GM19324 (cell line): Measurements from ENCODE around the gene ETS1.

Source experiments
- ATAC-seq: cut with Tn5 transposase; IDR thresholded peaks from one replicate; pipeline ENCODE4 v1.9.1; 2021; ENCODE audit warnings: mild to moderate bottlenecking, moderate library complexity; ENCODE audit not compliant: unreplicated experiment, low FRiP score

Gene ETS1

GRCh38 chr11:128596250-128596649 lies 8.9 kb upstream of the ETS1 start:
- no peak for ATAC-seq

DNA sequence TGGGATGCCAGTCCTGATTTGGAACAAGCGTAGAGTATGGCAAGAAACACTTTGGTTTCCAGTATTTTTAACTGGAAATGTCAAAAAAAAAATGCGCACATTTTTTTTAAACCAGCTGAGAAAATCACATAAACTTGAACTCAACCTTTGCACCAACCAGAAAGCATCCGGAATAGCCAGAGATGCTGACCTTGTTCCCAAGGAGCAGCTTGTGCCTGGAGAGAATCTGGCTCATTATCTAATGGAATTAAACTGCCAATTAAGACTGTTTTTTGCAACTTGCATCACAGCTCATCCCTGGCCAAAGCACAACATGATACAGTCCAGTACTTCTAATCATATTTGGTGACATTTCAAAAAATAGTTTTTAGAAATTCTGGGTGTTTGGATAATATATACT lies 8.4 kb upstream of the ETS1 start:
- ATAC-seq, result no peak

- no peak for ATAC-seq
These were observed 7.9 kb upstream of the ETS1 start for GRCh38 chr11:128595221-128595620.

DNA sequence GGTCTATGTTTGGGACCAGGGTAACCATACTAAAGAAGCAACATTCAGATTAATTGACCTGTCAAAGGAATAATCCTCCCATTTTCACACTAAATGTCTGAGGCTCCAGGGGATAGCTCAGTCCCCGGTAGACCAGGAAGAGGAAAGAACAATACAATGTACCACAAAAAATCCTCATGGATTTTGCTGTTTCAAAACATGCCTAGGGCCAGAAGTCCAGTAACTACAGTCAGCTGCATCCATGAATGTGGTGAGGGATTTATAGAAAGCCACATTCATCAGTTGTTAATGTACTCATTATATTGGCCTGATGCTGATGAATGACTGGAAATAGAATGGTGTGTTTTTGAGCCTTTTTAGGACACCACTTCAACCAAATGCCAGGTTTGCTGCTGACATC lies 6.9 kb upstream of the ETS1 start:
- ATAC-seq, result no peak

DNA sequence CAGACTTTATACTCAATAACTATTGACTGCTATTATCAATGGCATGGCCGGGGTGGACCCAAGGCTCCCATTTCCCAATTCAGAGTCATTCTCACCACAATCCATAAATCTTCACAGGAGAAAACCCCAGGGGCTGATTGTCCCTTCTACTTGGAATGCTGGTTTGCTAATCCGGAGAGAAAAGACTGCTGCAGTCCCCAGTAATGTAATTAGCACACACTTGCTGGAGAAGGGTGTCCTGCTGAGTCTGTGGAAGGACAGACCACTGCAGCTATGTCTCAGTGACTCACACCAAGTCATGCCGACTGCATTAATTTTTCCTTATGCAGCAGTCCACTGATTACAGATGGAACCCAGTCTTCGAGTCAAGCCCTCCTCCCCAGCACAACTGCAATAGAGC lies 5.9 kb upstream of the ETS1 start:
- no peak for ATAC-seq

DNA sequence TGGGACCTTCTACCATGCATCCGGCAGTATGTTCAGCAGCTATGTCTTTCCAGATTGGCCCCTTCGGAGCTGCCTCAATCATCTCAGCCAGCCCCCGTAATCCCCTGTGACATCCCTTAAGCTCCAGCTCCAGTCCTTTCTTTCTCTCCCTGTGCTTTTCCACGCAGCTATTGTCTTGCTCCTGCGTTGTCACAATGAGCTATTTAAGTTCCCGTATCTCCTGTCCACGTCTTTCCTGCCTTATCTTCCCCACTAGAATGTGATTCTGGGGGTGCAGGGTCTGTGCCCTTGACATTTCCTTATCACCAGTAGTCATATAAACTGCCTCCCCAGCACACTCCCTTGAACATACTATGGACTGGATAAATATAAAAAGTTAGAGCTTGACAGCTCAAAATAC lies 5.1 kb upstream of the ETS1 start:
- no peak for ATAC-seq

GRCh38 chr11:128590587-128590986 lies 3.2 kb upstream of the ETS1 start:
- ATAC-seq, result no peak

GRCh38 chr11:128589998-128590397 lies 2.6 kb upstream of the ETS1 start:
- no peak for ATAC-seq

DNA sequence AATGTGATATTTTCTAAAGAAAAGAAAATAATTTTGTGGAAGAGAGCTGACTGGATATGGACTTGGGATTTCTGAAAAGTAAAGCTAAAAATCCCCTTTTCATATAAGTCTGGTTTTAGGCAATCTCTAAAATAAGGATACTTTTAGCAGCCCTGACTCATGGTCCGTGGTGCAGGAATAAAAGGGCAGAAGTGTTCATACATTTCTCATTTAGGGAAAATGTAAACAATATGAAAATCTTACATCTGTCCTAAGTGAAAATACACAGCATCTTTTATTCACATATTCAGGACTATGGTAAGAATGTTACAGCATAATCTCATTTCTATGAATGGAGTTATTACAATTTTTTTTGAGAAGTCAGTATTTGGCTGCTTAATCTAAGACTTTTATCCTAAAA lies 735 bp upstream of the ETS1 start:
- no peak for ATAC-seq

DNA sequence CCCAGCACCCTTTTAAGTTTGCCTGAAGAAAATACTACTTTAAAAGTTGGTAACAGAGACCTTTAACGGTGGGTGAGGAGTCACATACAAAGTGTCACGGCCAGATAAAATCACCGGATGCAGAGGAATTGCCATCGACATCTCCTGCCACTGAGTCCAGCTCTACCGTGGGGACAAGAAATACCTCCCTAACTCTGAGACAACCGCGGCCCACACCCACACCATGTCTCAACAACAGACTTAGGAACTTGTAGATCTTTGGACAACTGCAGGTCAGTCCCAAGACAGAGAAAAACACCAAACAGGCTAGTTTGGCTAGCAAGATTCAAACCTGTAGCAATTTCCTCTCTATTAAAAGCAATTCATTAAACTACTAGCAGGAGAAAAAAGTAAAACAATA lies 669 bp downstream of the ETS1 start:
- no peak for ATAC-seq

DNA sequence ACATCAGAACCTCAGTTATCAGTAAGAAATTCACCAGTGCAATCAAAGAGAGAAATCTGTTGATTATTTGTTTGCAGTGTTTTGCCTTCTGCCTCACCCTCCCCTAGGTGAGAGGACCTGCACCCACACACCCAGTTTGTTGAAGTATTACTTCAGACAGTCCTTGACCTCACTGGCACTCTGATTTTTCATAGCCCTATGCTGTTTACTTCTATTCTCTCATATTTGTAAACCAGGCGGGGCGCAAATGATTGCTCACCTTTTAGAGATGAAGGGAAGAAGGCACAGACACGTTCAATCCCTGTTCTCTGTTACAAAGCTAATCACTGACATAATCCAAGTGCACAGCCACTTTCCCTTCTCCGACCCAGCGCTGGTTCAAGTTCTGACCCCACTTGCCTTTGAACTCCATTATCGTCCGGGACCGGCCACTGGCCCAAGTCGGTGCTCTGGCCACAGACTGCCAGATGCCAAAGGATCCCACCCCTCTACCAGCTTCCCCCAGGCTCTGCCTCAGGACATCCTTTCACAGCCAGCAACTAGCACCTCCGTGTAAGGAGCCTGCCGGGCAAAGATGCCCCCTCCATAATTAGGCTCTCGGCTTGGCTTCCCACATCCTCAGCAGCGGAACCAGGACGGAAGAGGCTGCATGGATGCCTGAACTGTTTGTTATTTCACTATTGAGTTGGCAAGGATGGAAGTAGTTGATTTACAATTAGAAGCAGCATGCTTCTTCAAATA lies 1.7 kb downstream of the ETS1 start:
- no peak for ATAC-seq

- ATAC-seq, result no peak
These were observed 3.1 kb downstream of the ETS1 start for GRCh38 chr11:128584253-128584652.

DNA sequence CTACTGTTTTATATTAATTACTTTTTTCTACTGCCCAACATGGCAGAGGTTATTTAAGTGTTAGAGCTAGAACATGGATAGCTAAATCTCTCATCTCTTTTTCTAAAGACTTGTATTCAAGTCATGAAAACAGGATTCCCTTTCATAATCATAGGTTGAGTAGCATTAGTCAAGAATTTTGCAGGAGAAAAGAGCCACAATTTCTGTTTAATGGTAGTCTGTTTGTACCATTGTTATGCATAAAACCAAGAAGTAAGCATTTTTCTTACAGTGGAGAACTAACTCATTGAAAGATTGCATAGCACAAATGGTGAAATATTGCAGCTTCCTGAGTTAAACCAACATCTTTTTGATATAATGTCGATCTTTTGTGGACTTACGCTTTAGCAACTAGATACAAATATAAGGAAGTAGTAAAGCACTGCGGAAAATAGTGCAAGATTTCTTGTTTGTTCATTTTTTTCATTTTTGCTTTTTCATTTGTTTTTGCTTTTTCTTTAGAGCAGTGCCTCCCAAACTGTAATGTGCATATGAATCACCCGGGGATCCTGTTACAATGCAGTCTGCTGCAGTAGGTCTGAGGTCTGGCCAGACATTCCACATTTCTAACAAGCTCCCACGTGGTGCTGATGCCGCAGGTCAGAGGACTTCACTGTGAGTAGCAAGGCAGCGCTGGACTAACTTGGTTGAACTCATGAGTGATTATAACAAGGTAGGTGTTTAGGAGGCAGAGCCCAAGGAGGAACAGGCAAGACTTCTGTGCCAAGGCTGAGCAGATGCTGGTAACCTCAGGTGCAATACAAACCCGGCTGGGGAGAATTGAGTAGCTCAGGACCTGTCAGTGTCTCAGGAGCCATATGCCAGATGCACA lies 4.6 kb downstream of the ETS1 start:
- ATAC-seq, result no peak

DNA sequence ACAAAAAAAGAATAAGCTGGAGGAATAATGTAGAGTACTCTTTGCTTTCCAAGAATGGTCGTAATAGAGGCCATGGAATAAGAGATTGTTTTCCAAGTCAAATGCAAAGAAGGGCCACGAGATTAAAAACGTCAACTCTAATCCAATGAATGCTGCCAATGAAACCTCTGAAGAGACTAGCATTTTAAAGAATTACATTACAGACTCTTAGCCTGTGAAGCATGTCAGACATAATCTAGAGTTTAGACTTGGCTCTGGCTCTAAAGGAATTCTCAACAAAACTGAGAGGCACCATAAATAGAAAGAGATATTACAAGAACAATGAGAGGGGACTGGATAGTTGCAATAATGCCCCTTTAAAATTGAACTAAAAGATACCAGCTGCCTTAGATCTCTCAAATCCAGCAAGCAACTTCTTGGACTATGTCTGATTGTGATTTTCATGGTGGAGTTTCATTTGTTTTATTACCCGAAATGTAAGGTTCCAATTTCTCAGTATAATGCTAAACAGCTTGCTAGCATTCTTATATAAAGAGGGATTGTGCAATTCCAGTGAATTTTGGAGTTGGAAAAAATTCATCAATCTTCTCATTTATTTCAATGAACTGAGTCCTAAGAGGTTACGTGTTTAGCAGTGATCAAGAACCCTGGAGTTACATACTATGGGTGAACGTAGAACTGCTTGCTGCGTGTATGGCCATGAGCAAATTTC lies 5.6 kb downstream of the ETS1 start:
- ATAC-seq, result no peak

GRCh38 chr11:128580612-128581011 lies 6.7 kb downstream of the ETS1 start:
- ATAC-seq, result no peak

DNA sequence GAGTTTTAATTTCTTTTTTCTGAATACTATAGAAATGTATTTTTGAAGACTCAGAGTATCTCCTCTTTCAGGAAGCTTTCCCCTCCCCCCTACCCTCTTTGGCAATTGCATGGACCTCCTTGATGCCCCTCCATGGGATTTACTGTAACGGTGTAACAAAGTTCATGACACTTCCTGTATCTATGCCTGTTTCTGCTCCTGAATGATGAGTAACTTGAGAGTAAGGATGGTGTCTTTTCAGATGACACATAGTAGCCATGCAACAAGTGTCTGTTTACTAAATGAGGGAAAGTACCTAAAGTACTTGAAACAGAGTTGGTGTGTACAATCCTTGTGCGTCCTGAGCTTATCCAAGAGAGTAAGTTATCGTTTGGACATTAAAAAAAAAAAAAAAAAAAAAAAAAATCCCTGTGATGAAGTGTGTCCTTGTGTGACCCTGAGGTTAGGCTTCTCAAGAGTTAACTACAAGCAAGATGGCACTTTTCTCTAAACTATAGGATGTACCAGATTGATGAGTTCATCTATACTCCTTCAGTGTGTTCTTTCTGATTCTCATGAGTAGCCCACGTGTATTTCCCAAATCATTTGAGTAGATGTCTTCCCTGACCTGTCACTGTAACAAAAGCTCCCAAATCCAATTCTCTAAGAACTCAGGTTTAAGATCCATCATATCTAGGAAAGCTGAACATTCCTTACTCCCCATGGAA lies 7.4 kb downstream of the ETS1 start:
- ATAC-seq, result no peak

- no peak for ATAC-seq
These were observed 10.8 kb downstream of the ETS1 start for GRCh38 chr11:128576555-128576954.

DNA sequence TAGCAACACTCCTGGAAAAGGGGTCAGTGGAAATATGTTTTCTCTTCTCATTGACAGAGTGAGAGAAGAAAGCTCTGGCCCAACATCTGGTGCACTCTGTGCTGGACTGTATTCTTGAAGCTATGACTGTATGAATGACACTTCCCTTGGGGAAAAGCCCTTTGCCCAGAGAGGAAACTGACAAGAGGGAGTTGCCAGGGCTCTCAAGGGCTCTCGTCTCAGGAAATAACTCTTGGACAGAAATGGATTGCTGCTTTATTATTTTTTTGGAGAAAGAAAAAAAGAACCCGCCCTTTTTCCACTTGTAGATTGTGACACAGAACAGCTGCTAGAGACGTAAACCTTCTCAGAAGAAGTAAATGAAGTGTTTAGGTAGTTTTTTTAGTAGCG lies 11.4 kb downstream of the ETS1 start:
- no peak for ATAC-seq

GRCh38 chr11:128575174-128575960 lies 12.0 kb downstream of the ETS1 start:
- ATAC-seq, result no peak

GRCh38 chr11:128574576-128575011 lies 12.8 kb downstream of the ETS1 start:
- no peak for ATAC-seq
